OCI-LY3 (cell line): ENCODE measurements around the gene VAV2.

ENCODE experiments used
- H2AFZ ChIP-seq: fragments of 200-600, 300-600 bp; shearing (Covaris generic); 2 replicates; pipeline ENCODE4 v1.6.0; 2014; ENCODE audit warnings: antibody characterized with exemption, low read depth, low read length
- H3K27ac ChIP-seq: fragments of 200-600, 300-600 bp; sonication (generic); 2 replicates; pipeline ENCODE4 v1.5.1; 2014; ENCODE audit warnings: mild to moderate bottlenecking, low read length, moderate library complexity, mixed read lengths
- H3K27me3 ChIP-seq: fragments of 200-600, 300-600 bp; sonication (generic); 2 replicates; pipeline ENCODE4 v1.6.1; 2014; ENCODE audit warnings: low read depth, low read length, mixed read lengths
- H3K36me3 ChIP-seq: fragments of 200-600, 300-600 bp; sonication (generic); replicated peaks from 2 replicates; pipeline ENCODE3; 2014; ENCODE audit warnings: low read depth, low read length, mixed read lengths
- H3K4me1 ChIP-seq: fragments of 300-600, 200-600 bp; sonication (generic); 2 replicates; pipeline ENCODE4 v1.6.1; 2014; ENCODE audit warnings: low read length, mixed read lengths
- H3K4me2 ChIP-seq: fragments of 200-600, 300-600 bp; sonication (generic); 2 replicates; pipeline ENCODE4 v1.6.1; 2014; ENCODE audit warnings: low read length, mixed read lengths
- H3K4me3 ChIP-seq: fragments of 300-600, 200-600 bp; sonication (generic); 2 replicates; pipeline ENCODE4 v1.5.1; 2014; ENCODE audit warnings: antibody characterized with exemption, mild to moderate bottlenecking, low read length, moderate library complexity
- H3K79me2 ChIP-seq: fragments of 300-600, 200-600 bp; shearing (Covaris generic); 2 replicates; pipeline ENCODE4 v1.6.1; 2014; ENCODE audit warnings: mild to moderate bottlenecking, low read length, mixed read lengths
- H3K9ac ChIP-seq: fragments of 300-600, 200-600 bp; shearing (Covaris generic); 2 replicates; pipeline ENCODE4 v1.6.0; 2014; ENCODE audit warnings: mild to moderate bottlenecking, low read length, moderate library complexity
- H3K9me3 ChIP-seq: fragments of 200-600, 300-600 bp; shearing (Covaris generic); 2 replicates; pipeline ENCODE4 v1.6.1; 2014; ENCODE audit warnings: low read length, mixed read lengths; ENCODE audit not compliant: insufficient read depth
- H4K20me1 ChIP-seq: fragments of 200-600, 300-600 bp; sonication (generic); 2 replicates; pipeline ENCODE4 v1.6.1; 2016; ENCODE audit warnings: low read length, mixed read lengths; ENCODE audit not compliant: insufficient read depth
- CTCF ChIP-seq: fragments of 200-600, 300-600 bp; sonication (generic); IDR thresholded peaks from 2 replicates; pipeline ENCODE4 v1.5.1; 2014; ENCODE audit warnings: antibody characterized with exemption, low read length, low read depth
- EZH2phosphoT487 ChIP-seq: fragments of 200-600 bp; shearing (Covaris generic); IDR thresholded peaks from 2 replicates; pipeline ENCODE4 v1.6.1; 2018; ENCODE audit warnings: antibody characterized with exemption, mixed run types, low read depth

Gene VAV2

GRCh38 chr9:133728856-133729616 lies 263.1 kb downstream of the VAV2 start:
- Histone ChIP-seq H3K36me3 (no peaks in the 10 kb centered on the region), H3K9ac (no peak overlapping the region), H3K9me3 (no peaks in the 10 kb centered on the region), H3K4me3 (no peak overlapping the region), H3K27me3 (peaks cover 25% of the 10 kb centered on the region), H3K79me2 (no peaks in the 10 kb centered on the region), H4K20me1 (no peaks in the 10 kb centered on the region), H3K27ac (no peak overlapping the region), H3K4me2 (no peak overlapping the region), H3K4me1 (peaks cover 3% of the 10 kb centered on the region; the same call in 1 of the 2 replicates), H2AFZ (no peak overlapping the region)
- TF ChIP-seq CTCF, result no peak

- Histone ChIP-seq H4K20me1 (no peaks in the 10 kb centered on the region), H3K4me3 (no peak overlapping the region), H3K9me3 (no peaks in the 10 kb centered on the region), H3K4me2 (no peak overlapping the region), H3K9ac (no peak overlapping the region), H3K27ac (no peak overlapping the region), H3K36me3 (no peaks in the 10 kb centered on the region), H3K4me1 (peaks cover 3% of the 10 kb centered on the region; the same call in 1 of the 2 replicates), H3K79me2 (no peaks in the 10 kb centered on the region), H2AFZ (no peak overlapping the region), H3K27me3 (peaks cover 25% of the 10 kb centered on the region)
- no peak for TF ChIP-seq EZH2phosphoT487
- no peak for TF ChIP-seq CTCF
Observed at GRCh38 chr9:133727876-133728441, 264.2 kb downstream of the VAV2 start.

- H3K9me3 ChIP-seq, result no peaks in the 10 kb centered on the region
- H4K20me1 ChIP-seq, result no peaks in the 10 kb centered on the region
- peaks cover 27% of the 10 kb centered on the region for H3K27me3 ChIP-seq
- peaks cover 3% of the 10 kb centered on the region; the same call in 1 of the 2 replicates for H3K4me1 ChIP-seq
- H3K9ac ChIP-seq, result no peak overlapping the region
- H3K79me2 ChIP-seq, result no peaks in the 10 kb centered on the region
- no peaks in the 10 kb centered on the region for H3K36me3 ChIP-seq
- no peak overlapping the region for H3K4me2 ChIP-seq
- no peak overlapping the region for H3K27ac ChIP-seq
- no peak for TF ChIP-seq EZH2phosphoT487
- peak; percentile 34 for TF ChIP-seq CTCF
- H3K4me3 ChIP-seq, result no peak overlapping the region
- H2AFZ ChIP-seq, result no peak overlapping the region
Observed at GRCh38 chr9:133727277-133727875, 264.7 kb downstream of the VAV2 start.
